T-helper 1 cell treated with Interleukin-12 subunit alpha and Interleukin-12 subunit beta and Interleukin-4 antibody, amounts not matched to agents 30 ng/mL and 1 ng/mL, for 36 hours (primary cell): ENCODE results near the gene ANKRD33. TPM values are rescaled to one million over a fixed set of nuclear protein-coding genes. Genes with fewer than 3 reads are reported as not detected.

Experiments used
- intact Hi-C: fragments of 100-400 bp; cut with micrococcal nuclease; formaldehyde crosslinking; loops from one replicate; pipeline ENCODE4 v1.15.1; 2024
- total RNA-seq: library from RNA; stranded (reverse); gene quantifications from 2 replicates; pipeline ENCODE4 v1.2.3, GENCODE V29; 2022

Gene ANKRD33
- total RNA-seq, 1 donor from 2014 or later, result not detected

GRCh38 chr12:51941011-51941581 lies 53.2 kb downstream of the ANKRD33 start:
- intact Hi-C loops, result no loop called here

Other genes starting within 250 kb of the ANKRD33 start
- gene FIGNL2, start 39.4 kb upstream of the ANKRD33 start, total RNA-seq, result 0.15 TPM in 2 replicates
- not detected in 2 replicates for gene ACVRL1, start 19.4 kb downstream of the ANKRD33 start, total RNA-seq
- gene ACVR1B, start 63.6 kb downstream of the ANKRD33 start, total RNA-seq, result 4.7 and 6.3 TPM in 2 replicates
- 3.9 and 4.4 TPM in 2 replicates for gene TAMALIN, start 118.8 kb downstream of the ANKRD33 start, total RNA-seq
- gene NR4A1, start 163.3 kb downstream of the ANKRD33 start, total RNA-seq, result 14.5 and 16.9 TPM in 2 replicates
- gene ATG101, start 181.9 kb downstream of the ANKRD33 start, total RNA-seq, result 40.7 and 42.1 TPM in 2 replicates
- gene SMIM41, start 191.6 kb downstream of the ANKRD33 start, total RNA-seq, result 0.25 TPM in 1 of 2 replicates, not detected in the other